ENCODE results near the gene USP15.
"Not testable (repeated sequence)": the region's sequence is repeated elsewhere in the genome, so short reads cannot be mapped to it uniquely, and the experiment has no call there.

Gene USP15

GRCh38 chr12:62446754-62447452 is 186.7 kb downstream of the USP15 start:
- no peak for DNase-seq (ENCODE audit: low read depth, low spot score)

GRCh38 chr12:62448436-62448835 is 188.2 kb downstream of the USP15 start:
- DNase-seq (ENCODE audit: low read depth, low spot score), result no peak

- not testable (repeated sequence) for DNase-seq (ENCODE audit: low read depth, low spot score)
These were observed 195.2 kb downstream of the USP15 start for GRCh38 chr12:62455429-62455828.

- DNase-seq (ENCODE audit: low read depth, low spot score), result no peak
These were observed 198.4 kb downstream of the USP15 start for GRCh38 chr12:62458626-62459025.

- no peak for DNase-seq (ENCODE audit: low read depth, low spot score)
These were observed 199.8 kb downstream of the USP15 start for GRCh38 chr12:62459976-62460375.

- DNase-seq (ENCODE audit: low read depth, low spot score), result not testable (repeated sequence)
These were observed 201.1 kb downstream of the USP15 start for GRCh38 chr12:62461171-62461837.

GRCh38 chr12:62463252-62463651 is 203.0 kb downstream of the USP15 start:
- DNase-seq (ENCODE audit: low read depth, low spot score), result not testable (repeated sequence)

All from smooth muscle cell of the brain vasculature (primary cell).